HL-60 (cell line): ENCODE data around the gene IQGAP3.

Experiments
- DNase-seq, 2 experiments: peaks; one replicate each; pipeline ENCODE4 v3.0.0-alpha.2; 2010 to 2020; ENCODE audit warnings: low read depth in 1 of 2, low spot score in 1 of 2
- H3K27ac ChIP-seq: fragments of 250-450 bp; sonication (Bioruptor Pico); replicated peaks from 2 replicates; pipeline ENCODE4 v1.5.1; 2020; ENCODE audit warnings: mild to moderate bottlenecking, moderate library complexity
- H3K27me3 ChIP-seq: fragments of 250-450 bp; sonication (Bioruptor Pico); 2 replicates; pipeline ENCODE4 v1.5.1; 2021; ENCODE audit warnings: mild to moderate bottlenecking, moderate library complexity; ENCODE audit not compliant: insufficient read depth, poor library complexity, severe bottlenecking
- H3K4me3 ChIP-seq: replicated peaks from 2 replicates; pipeline ENCODE4 v1.5.1; 2011; ENCODE audit warnings: mild to moderate bottlenecking, control low read depth, low read length; ENCODE audit not compliant: insufficient read depth
- CTCF ChIP-seq: IDR thresholded peaks from one replicate; pipeline ENCODE4 v1.5.1; 2011; ENCODE audit warnings: low read length, control low read depth, inconsistent platforms; ENCODE audit not compliant: insufficient read depth
- GABPA ChIP-seq: IDR thresholded peaks from 2 replicates; pipeline ENCODE4 v1.6.1; 2012; ENCODE audit warnings: low read depth
- POLR2AphosphoS5 ChIP-seq: IDR thresholded peaks from 2 replicates; pipeline ENCODE4 v1.6.1; 2012; ENCODE audit warnings: low read depth
- REST ChIP-seq: IDR thresholded peaks from 2 replicates; pipeline ENCODE4 v1.6.1; 2012; ENCODE audit warnings: low read depth; ENCODE audit not compliant: insufficient replicate concordance
- SPI1 ChIP-seq: IDR thresholded peaks from 2 replicates; pipeline ENCODE4 v1.6.1; 2012; ENCODE audit warnings: low read depth, mild to moderate bottlenecking, borderline replicate concordance

Gene IQGAP3

DNA sequence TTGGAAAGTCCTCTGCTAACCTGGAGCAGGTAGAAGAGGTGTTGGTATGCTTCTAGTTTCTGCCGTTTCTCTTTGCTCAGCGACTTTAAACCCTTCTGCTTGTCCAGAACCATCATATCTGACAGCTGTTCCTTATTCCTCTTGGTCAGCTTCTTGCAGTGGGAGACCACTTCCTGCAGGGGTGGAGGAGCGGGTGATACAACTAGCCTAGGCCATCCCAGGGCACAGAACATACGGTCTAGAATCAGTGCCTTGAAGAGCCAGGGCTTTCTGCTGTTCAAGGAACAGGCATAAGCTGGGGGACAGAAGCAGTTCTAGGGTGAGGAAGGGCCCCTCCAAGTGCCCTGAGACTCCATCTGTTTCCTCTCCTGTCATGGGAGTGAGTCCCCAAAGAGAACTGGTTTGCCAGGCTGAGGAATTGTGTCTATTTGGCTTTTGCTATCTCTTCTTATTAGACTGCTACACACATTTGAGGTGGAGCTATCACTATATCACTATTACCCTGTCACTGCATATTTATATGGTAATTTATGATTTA, 32.5 kb downstream of the IQGAP3 start:
- no peak for DNase-seq
- TF ChIP-seq REST: no peak
- Histone ChIP-seq H3K27me3 (no peaks in the 10 kb centered on the region), H3K27ac (no peak overlapping the region), H3K4me3 (no peak overlapping the region)

DNA sequence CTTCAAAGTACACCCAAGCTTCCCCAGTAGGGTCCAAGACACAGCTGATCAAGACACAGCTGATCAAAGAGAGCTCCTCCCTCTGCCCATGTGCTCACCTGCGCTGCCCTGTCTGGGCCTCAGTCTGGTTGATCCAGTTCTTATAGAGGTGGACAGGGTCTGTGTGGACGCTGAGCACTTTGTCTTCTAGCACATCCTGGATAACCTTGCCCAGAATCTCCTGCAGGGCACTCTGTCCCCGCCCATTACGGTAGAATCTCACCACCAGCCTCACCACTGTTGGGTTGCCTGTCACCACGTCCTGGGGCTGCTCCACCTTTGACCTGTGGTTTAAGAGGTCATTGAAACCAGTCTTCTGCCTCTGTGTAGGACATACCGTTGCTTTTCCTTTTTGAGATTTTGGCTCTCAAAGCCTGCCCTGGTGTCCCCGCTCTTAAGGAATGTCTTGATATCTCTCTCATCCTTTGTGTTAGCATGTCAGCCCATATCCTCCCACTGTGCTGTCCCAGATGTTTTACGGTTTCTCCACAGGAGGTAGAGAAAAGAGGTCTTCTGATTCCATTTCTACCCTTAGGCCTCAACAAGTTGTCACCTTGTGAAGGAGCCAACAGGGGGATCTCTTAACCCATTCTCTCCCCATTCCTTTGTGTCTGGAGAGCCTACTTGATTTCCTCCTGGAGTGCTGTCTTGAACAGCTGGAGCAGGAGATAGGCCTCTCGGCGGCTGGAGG, 33.5 kb downstream of the IQGAP3 start:
- DNase-seq: no peak
- Histone ChIP-seq H3K4me3 (no peak overlapping the region), H3K27ac (no peak overlapping the region), H3K27me3 (no peaks in the 10 kb centered on the region)
- TF ChIP-seq REST (no peak), POLR2AphosphoS5 (no peak), CTCF (no peak), SPI1 (no peak)

- no peak overlapping the region for H3K4me3 ChIP-seq
- DNase-seq: no peak
- H3K27ac ChIP-seq: no peak overlapping the region
- H3K27me3 ChIP-seq: no peaks in the 10 kb centered on the region
- TF ChIP-seq SPI1: no peak
- no peak for TF ChIP-seq REST
Observed at GRCh38 chr1:156537027-156537426, 35.3 kb downstream of the IQGAP3 start.

DNA sequence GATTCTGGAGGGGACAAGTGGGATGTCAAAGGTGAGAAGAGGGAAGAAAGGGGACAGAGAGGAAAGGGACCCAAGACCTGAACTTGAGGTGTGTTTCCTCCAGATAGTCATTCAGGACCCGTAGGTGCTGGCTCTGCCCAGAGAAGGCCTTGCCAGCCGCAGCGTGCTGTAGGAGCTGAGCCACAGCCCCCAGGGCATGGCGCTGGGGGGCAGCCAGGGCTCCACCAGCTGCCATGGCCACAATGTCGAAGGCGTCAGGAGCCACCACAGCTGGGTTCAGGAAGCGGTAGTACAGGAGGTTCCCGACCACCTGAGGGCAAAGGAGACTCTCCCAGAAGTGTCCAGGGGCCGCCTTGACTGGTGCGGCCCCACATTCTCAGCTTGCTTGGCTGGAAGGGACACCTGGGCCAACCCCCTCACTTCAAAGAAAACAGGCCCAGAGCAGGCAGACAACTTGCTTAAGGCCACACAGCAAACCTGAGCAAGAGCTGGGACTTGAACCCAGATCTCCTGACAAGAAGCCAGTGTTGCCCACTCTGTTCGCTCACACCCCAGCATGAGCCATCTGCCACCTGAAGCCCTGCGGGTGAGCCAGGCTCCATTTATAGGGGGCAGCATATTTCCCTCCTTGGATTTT, 37.8 kb downstream of the IQGAP3 start:
- Histone ChIP-seq H3K4me3 (no peak overlapping the region), H3K27me3 (no peaks in the 10 kb centered on the region), H3K27ac (no peak overlapping the region)
- DNase-seq: no peak
- no peak for TF ChIP-seq SPI1
- TF ChIP-seq REST: no peak
- TF ChIP-seq POLR2AphosphoS5: no peak
- TF ChIP-seq GABPA: no peak
- no peak for TF ChIP-seq CTCF
